Sigmoid colon (tissue), 4 donors: ENCODE measurements around the gene CCNA1.

Source experiments
- CTCF ChIP-seq, 4 experiments: fragments of 450-650 bp in 3 of 4; fragments of 200-600 bp in 1 of 4; IDR thresholded peaks; one replicate each; pipeline ENCODE4 v1.5.1; 2016 to 2019; ENCODE audit warnings: antibody characterized with exemption in 4 of 4, mild to moderate bottlenecking in 3 of 4, moderate library complexity in 2 of 4
- EP300 ChIP-seq, 4 donors: sonication (generic); formaldehyde crosslinking; IDR thresholded peaks; one replicate each; pipeline ENCODE4 v1.6.1; 2017; ENCODE audit warnings: antibody characterized with exemption in 4 of 4
- POLR2A ChIP-seq, 2 donors: fragments of 450-650 bp; IDR thresholded peaks; one replicate each; pipeline ENCODE4 v1.6.1; 2016; ENCODE audit warnings: antibody characterized with exemption in 2 of 2, mild to moderate bottlenecking in 2 of 2, moderate library complexity in 2 of 2
- POLR2AphosphoS5 ChIP-seq, 4 donors: sonication (generic); formaldehyde crosslinking; IDR thresholded peaks; one replicate each; pipeline ENCODE4 v1.6.1; 2017; ENCODE audit warnings: antibody characterized with exemption in 4 of 4

GRCh38 chr13:36445278-36445677 is 13.0 kb downstream of the CCNA1 start:
- no peak for TF ChIP-seq POLR2A (IDR thresholded peaks at IDR 0.05)
- no peak for TF ChIP-seq CTCF (IDR thresholded peaks at IDR 0.05)
- no peak for TF ChIP-seq POLR2AphosphoS5 (IDR thresholded peaks at IDR 0.05)
- no peak for TF ChIP-seq EP300 (IDR thresholded peaks at IDR 0.05)
